ENCODE measurements around the gene CPS1. TPM values are rescaled to one million over a fixed set of nuclear protein-coding genes. Genes with fewer than 3 reads are reported as not detected.

The CPS1 gene
- polyA plus RNA-seq, 3 donors, result 2.5 to 4.7 (median 3.2) TPM

GRCh38 chr2:210686401-210686800 lies 130.0 kb downstream of the CPS1 start:
- no peak for DNase-seq

- DNase-seq, result no peak
These were observed 131.5 kb downstream of the CPS1 start for GRCh38 chr2:210687786-210688470.

GRCh38 chr2:210707900-210708299 lies 151.5 kb downstream of the CPS1 start:
- no peak for DNase-seq

- no peak for DNase-seq
These were observed 156.7 kb downstream of the CPS1 start for GRCh38 chr2:210713122-210713521.

- DNase-seq, result no peak
These were observed 159.2 kb downstream of the CPS1 start for GRCh38 chr2:210715560-210716082.

GRCh38 chr2:210718503-210718902 lies 162.1 kb downstream of the CPS1 start:
- no peak for DNase-seq

GRCh38 chr2:210722092-210722491 lies 165.7 kb downstream of the CPS1 start:
- DNase-seq, result no peak

- DNase-seq, result no peak
These were observed 171.2 kb downstream of the CPS1 start for GRCh38 chr2:210727549-210727948.

Other genes with a start within 250 kb of the CPS1 start
- 1 to 10 TPM in 1 of 3 donors, under 1 TPM in 1, not detected in 1; 0.23 to 4.1 TPM for gene MYL1, start 241.4 kb upstream of the CPS1 start, polyA plus RNA-seq (ENCODE audit: insufficient read length in 3 of 3)
- gene LANCL1, start 79.8 kb upstream of the CPS1 start, polyA plus RNA-seq (ENCODE audit: insufficient read length in 3 of 3), result 10 to 100 TPM; 70.2 to 82.4 (median 74.1) TPM